Body of pancreas (tissue), 4 donors: ENCODE results near the gene NABP1.

ENCODE experiments used
- CTCF ChIP-seq, 7 experiments: fragments of 450-650 bp in 4 of 7; fragments of 200-600 bp in 3 of 7; sonication (generic) in 3 of 7; IDR thresholded peaks; one replicate each; pipeline ENCODE4 v1.5.1; 2016 to 2019; ENCODE audit warnings: antibody characterized with exemption in 7 of 7
- POLR2A ChIP-seq, 3 donors: fragments of 450-650 bp; IDR thresholded peaks; one replicate each; pipeline ENCODE4 v1.6.1; 2016; ENCODE audit warnings: antibody characterized with exemption in 3 of 3, mild to moderate bottlenecking in 2 of 3

DNA sequence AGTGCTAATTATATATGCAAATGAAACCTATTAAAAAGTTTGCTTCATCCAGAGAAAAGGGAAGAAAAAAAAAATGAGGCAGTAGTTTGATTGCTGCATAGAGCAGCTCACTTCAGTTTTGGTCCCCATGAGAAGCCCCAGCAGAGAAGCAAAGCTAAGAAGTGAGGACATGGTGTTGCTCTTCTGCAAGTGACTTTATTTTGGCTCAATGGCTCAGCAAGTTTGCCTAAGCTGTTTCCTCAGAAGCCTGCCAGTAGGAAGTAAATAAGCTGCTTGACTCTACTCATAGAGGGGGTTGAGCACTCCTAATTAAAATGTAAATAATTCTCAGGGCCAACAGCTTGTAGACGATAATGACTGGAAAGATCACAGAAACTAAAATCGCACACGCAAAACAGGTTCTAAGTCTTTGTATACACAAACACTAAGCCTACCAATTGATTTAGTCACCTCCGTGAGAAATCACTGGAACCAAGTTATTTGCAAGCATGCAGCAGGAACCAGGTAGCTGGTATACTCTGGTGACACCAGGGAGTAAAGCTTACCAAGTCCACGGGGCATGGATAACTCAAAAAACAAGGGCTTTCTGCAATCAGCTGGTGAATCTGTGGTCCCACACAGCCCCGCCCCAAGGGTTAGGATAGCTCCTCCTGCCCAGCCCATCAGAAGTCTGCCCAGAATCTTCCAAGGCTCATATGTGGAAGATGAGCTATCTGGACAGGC lies 39.7 kb upstream of the NABP1 start:
- TF ChIP-seq CTCF (IDR thresholded peaks at IDR 0.05) (no peak), POLR2A (IDR thresholded peaks at IDR 0.05) (no peak)
